Measurements from ENCODE around the gene ATP11A. TPM values are rescaled to one million over a fixed set of nuclear protein-coding genes. Genes with fewer than 3 reads are reported as not detected.
A peak's percentile ranks its signal among the peaks of the same experiment; 100 is the strongest.

Gene ATP11A
- total and polyA plus RNA-seq, 2 experiments from 2014 or later = 28.7 to 30.8 TPM

- WGBS (ENCODE audit: low lambda C conversion rate, missing lambda C conversion rate) = 94% methylated on average over 10 of the region's 10 CpGs
- H3K4me1 ChIP-seq (ENCODE audit: insufficient read depth) = peaks cover 54% of the 10 kb centered on the region
- no peak overlapping the region for H3K4me2 ChIP-seq
- no peak for TF ChIP-seq CTCF (IDR thresholded peaks at IDR 0.05; ENCODE audit: poor library complexity)
- no peak for TF ChIP-seq EZH2phosphoT487 (IDR thresholded peaks at IDR 0.05; ENCODE audit: low read depth, severe bottlenecking, unreplicated experiment)
- TF ChIP-seq EZH2 (IDR thresholded peaks at IDR 0.05; ENCODE audit: borderline replicate concordance) = no peak
- no peaks in the 10 kb centered on the region for H3K9me2 ChIP-seq (replicated peaks; ENCODE audit: insufficient read depth)
- H3K9me3 ChIP-seq (ENCODE audit: low read depth) = no peaks in the 10 kb centered on the region
- H3K4me3 ChIP-seq = no peak overlapping the region
- H3K79me2 ChIP-seq = peaks cover 84% of the 10 kb centered on the region
- H3K27me3 ChIP-seq = no peaks in the 10 kb centered on the region
- no peak overlapping the region for H2AFZ ChIP-seq
- H3K36me3 ChIP-seq (replicated peaks; ENCODE audit: insufficient read depth, low read depth) = no peaks in the 10 kb centered on the region
- DNase-seq (ENCODE audit: low spot score) = no peak
- peak overlapping the region; percentile 94 for H3K27ac ChIP-seq
- H4K20me1 ChIP-seq (ENCODE audit: insufficient read depth, poor library complexity, severe bottlenecking) = no peaks in the 10 kb centered on the region
Measured at GRCh38 chr13:112720814-112721197, 31.0 kb downstream of the ATP11A start.

- H3K79me2 ChIP-seq = peaks cover 84% of the 10 kb centered on the region
- H4K20me1 ChIP-seq (ENCODE audit: insufficient read depth, poor library complexity, severe bottlenecking) = no peaks in the 10 kb centered on the region
- H2AFZ ChIP-seq = no peak overlapping the region
- H3K9me2 ChIP-seq (replicated peaks; ENCODE audit: insufficient read depth) = no peaks in the 10 kb centered on the region
- H3K27me3 ChIP-seq = no peaks in the 10 kb centered on the region
- no peaks in the 10 kb centered on the region for H3K36me3 ChIP-seq (replicated peaks; ENCODE audit: insufficient read depth, low read depth)
- H3K9me3 ChIP-seq (ENCODE audit: low read depth) = no peaks in the 10 kb centered on the region
- TF ChIP-seq EZH2phosphoT487 (IDR thresholded peaks at IDR 0.05; ENCODE audit: low read depth, severe bottlenecking, unreplicated experiment) = no peak
- no peak for TF ChIP-seq EZH2 (IDR thresholded peaks at IDR 0.05; ENCODE audit: borderline replicate concordance)
- TF ChIP-seq CTCF (IDR thresholded peaks at IDR 0.05; ENCODE audit: poor library complexity) = no peak
- DNase-seq (ENCODE audit: low spot score) = no peak
- peak overlapping the region; percentile 68 for H3K4me2 ChIP-seq
- peak overlapping the region; percentile 94 for H3K27ac ChIP-seq
- peaks cover 56% of the 10 kb centered on the region for H3K4me1 ChIP-seq (ENCODE audit: insufficient read depth)
- WGBS (ENCODE audit: low lambda C conversion rate, missing lambda C conversion rate) = 79% methylated on average over 26 of the region's 26 CpGs
- H3K4me3 ChIP-seq = no peak overlapping the region
Measured at GRCh38 chr13:112721198-112722104, 31.6 kb downstream of the ATP11A start.

GRCh38 chr13:112722433-112723263, 32.8 kb downstream of the ATP11A start:
- H3K4me1 ChIP-seq (ENCODE audit: insufficient read depth) = peaks cover 55% of the 10 kb centered on the region
- no peak overlapping the region for H2AFZ ChIP-seq

More at GRCh38 chr13:112722433-112723263, 32.8 kb downstream of the ATP11A start:
- no peaks in the 10 kb centered on the region for H3K9me2 ChIP-seq (replicated peaks; ENCODE audit: insufficient read depth)
- H4K20me1 ChIP-seq (ENCODE audit: insufficient read depth, poor library complexity, severe bottlenecking) = no peaks in the 10 kb centered on the region
- 30% methylated on average over 18 of the region's 19 CpGs for WGBS (ENCODE audit: low lambda C conversion rate, missing lambda C conversion rate)
- H3K4me2 ChIP-seq = peak overlapping the region; percentile 68
- no peaks in the 10 kb centered on the region for H3K36me3 ChIP-seq (replicated peaks; ENCODE audit: insufficient read depth, low read depth)
- H3K27me3 ChIP-seq = no peaks in the 10 kb centered on the region
- peak; percentile 87 for DNase-seq (ENCODE audit: low spot score)
- H3K27ac ChIP-seq = peak overlapping the region; percentile 94
- TF ChIP-seq EZH2phosphoT487 (IDR thresholded peaks at IDR 0.05; ENCODE audit: low read depth, severe bottlenecking, unreplicated experiment) (no peak), EZH2 (IDR thresholded peaks at IDR 0.05; ENCODE audit: borderline replicate concordance) (no peak), CTCF (IDR thresholded peaks at IDR 0.05; ENCODE audit: poor library complexity) (no peak)
- H3K79me2 ChIP-seq = peaks cover 84% of the 10 kb centered on the region
- no peak overlapping the region for H3K4me3 ChIP-seq
- no peaks in the 10 kb centered on the region for H3K9me3 ChIP-seq (ENCODE audit: low read depth)
